Activated T-cell treated with anti-CD3 and anti-CD28 coated beads for 1 hour (primary cell): ENCODE measurements around the gene RGL4.
A peak's percentile ranks its signal among the peaks of the same experiment; 100 is the strongest.

Source experiments
- DNase-seq: peaks from one replicate; pipeline ENCODE4 v3.0.0-alpha.2; 2020; ENCODE audit warnings: low read depth

The RGL4 gene

DNA sequence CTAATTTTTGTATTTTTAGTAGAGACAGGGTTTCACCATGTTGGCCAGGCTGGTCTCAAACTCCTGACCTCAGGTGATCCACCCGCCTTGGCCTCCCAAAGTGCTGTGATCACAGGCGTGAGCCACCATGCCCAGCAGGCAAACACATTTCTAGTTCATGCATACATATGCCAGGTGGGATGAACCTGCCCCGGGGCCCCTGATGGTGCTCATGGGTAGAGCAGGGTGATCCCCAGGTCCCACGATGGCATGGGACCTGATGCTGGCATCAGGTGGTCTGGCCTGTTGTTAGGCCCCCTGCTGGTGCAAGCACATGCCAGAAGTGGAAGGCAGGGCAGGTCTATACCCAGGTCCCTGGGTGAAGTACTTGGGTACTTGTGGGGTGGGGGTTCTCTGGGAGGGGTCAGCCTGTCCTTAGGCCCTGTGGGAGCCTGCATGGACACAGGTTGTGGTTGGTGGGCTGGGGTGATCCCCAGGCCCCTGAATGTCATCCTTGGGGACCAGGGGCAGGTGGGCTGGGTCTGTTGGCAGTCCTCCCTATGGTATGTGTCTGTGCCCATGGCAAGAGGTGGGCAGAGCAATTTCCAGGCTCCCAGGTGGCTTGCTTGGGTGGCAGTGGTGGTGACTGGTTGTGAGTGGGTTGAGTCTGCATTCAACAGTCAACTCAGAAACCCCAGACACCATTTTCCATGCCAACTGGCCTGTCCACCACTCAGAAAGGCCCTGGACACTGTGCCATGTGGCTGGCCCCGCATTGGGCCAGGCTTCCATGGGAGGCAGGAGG, 9.6 kb upstream of the RGL4 start:
- no peak for DNase-seq

- DNase-seq: no peak
Observed at GRCh38 chr22:23682077-23682476, 8.7 kb upstream of the RGL4 start.

DNA sequence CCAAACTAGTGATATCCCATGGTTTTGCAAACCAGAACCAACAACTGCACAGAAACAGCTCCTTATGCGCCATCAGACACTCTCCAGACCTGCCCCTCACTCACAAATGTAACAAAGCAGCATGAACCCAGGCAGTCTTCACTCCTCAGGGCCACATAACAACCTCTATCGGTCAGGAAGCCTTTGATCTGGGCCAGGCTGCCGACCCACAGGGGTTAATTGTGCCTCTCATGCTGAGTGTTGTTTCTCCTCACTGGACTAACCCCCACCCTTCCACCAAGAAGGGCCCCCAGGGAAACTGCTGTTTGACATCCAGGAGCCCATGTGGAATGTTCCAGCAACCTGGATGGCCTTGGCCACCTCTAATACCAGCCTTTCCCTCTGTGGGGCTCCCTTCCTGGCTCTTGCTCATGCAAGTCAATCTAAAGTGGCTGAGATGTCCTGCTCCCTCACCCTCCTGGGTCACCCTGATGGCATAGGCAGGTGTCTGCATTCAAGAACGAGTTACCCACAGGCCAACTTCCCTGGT, 7.9 kb upstream of the RGL4 start:
- DNase-seq: no peak

DNA sequence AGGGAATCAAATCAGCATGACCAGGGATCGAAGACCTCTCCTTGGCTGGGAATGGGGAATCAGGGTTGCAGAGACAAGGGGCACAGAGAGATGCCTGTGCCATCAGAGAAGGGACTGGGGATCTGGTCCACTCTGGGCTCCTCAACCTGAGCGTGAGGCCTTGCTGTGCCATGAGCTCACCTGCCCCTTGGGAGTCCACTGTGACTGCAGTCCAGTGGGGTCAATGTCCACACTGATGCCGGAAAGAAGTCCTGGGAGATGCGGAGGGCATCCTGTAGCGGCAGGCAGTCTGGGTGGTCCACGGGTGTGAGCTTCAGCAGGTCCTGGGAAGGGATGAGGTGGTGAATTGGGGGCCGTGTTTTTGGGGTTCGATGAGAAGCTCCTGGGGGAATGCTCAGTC, 7.3 kb upstream of the RGL4 start:
- no peak for DNase-seq

DNA sequence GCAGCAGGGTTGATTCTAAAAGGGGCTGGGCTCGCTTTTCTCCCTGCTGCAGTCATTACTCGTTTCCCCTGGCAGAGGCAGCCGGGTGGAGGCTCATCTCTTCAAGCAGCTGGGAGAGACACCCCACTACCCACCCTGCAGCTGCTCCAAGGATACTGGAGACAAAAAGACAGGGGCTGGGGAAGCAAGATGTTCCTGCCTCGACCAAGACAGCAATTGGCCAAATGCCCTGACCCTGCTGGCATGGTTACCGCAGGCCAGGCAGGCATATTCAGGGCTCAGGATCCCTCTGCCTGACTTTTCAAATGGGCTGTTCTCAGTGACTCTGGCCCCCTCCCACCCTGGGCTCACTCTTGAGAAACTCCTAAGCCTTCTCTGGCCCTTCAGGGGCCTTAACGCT, 6.8 kb upstream of the RGL4 start:
- DNase-seq: no peak

- no peak for DNase-seq
Observed at GRCh38 chr22:23684561-23685031, 6.2 kb upstream of the RGL4 start.

DNA sequence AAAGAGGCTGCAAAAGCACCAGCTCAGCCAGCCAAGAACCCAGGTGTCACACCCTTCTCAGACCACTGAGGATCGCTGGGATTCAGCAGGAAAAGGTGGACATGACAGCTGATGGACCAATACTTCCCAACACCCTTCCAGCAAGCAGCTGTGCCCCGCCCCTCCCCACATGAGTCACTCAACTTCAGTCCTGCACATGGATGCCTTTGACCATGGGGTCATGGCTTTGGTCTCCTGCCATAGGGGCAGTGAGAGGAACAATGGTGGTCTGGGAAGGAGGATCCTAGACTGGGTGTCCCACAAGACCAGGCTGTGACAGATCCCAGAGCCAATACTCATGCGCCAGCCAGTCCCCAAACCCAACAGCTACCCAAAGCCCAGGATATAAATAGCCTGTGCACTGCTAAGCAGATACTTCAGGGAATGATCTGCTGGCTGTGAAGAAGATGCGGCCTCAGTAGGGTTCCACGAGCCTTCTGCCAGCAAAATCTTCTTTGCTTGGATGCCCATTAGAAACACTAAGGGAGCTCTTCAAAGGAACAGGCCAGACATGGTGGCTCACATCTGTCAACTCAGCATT, 5.5 kb upstream of the RGL4 start:
- DNase-seq: no peak

DNA sequence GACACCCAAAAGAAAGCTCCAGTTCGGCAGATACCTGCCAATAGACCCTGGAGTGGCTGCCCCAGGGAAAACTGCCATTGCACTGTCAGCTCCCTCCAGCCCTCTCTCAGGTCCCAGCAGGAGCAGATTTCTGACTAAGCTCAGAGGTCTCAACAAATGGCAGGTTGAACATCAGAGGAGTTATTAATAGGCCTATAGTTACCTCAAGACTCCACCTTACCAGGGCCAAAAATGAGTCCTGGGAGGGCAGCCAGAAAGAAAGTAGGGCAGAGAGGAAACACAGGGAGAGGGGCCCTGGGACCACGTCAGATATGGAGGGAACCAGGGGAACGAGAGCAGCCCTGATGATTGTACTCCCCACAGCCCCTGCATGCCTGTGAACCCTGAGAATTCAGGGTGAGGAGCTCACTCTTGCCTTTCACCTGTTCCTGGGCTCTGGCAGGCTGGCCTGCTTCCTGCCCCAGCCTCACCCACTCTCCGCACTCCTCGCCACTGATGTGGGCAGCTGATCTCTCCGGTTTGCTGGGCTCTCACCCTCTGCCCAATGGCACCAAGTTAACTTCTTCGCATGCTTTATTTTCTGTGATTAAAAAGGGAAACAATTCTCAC, 4.3 kb upstream of the RGL4 start:
- no peak for DNase-seq

DNA sequence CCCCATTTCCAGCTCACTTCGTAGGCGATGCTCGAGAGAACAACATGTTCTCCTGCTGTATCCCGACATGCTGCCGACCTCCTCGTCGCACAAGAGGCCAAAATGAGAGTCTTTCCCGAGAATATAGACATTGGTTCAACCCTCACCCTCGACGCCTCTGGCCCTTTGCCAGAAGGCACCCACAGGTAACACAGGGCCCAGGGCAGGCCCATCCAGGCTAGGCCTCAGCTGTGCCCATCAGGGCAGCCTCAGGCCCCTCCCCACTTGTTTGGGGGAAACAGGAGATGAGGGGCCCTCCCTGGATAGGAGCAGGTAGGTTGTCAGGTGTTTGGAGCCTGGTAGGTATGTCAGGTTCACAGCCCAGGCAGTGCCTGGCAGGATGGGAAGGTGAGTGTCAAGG, 2.7 kb upstream of the RGL4 start:
- DNase-seq: no peak

GRCh38 chr22:23688571-23688970, 2.2 kb upstream of the RGL4 start:
- DNase-seq: no peak

GRCh38 chr22:23689414-23689813, 1.4 kb upstream of the RGL4 start:
- no peak for DNase-seq

- no peak for DNase-seq
Observed at GRCh38 chr22:23691748-23692423, 1.1 kb downstream of the RGL4 start.

DNA sequence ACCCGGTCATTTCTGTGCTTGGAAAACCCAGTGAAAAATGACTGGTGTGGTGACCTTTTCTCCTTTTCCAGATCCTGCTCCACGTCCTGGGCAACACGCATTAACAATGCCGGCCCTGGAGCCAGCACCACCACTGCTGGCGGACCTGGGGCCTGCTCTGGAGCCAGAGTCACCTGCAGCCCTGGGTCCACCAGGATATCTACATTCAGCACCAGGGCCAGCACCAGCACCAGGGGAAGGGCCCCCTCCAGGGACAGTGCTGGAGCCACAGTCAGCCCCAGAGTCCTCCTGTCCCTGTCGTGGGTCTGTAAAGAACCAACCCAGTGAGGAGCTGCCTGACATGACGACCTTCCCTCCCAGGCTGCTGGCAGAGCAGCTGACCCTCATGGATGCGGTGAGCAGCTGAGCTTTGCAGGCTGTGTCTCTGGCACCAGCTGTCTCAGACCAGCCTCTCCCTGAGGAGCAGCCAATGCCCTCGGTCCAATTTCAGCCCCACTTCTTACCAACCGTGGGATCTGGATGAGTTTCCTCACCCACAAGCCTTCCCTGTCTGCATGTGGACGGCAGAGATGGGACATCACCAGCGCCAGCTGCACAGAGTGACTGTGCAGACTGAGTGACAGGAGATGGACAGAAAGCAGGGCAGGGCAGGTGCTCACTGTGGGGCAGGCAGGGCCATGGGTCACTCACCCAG, 1.9 kb downstream of the RGL4 start:
- DNase-seq: no peak

GRCh38 chr22:23693979-23694680, 3.3 kb downstream of the RGL4 start:
- DNase-seq: no peak

DNA sequence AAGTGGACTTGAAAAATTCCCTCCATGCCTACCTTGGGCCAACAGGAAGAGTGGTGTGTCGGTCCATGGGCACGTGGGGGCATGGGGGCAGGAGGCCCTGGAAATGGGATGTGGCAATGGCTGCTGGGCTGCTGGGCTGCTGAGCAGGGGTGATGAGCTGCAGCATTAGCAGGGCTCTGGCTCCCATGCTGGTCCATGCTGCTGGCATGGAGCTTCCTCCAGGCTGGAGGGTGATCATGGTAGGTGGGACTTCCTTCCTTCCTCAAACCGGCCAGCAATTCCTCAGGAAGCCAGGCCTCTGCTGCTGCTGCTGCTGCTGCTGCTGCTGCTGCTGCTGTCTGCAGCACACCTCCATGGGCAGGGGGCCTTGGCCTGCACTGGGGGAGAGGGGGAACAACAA, 4.3 kb downstream of the RGL4 start:
- DNase-seq: no peak

DNA sequence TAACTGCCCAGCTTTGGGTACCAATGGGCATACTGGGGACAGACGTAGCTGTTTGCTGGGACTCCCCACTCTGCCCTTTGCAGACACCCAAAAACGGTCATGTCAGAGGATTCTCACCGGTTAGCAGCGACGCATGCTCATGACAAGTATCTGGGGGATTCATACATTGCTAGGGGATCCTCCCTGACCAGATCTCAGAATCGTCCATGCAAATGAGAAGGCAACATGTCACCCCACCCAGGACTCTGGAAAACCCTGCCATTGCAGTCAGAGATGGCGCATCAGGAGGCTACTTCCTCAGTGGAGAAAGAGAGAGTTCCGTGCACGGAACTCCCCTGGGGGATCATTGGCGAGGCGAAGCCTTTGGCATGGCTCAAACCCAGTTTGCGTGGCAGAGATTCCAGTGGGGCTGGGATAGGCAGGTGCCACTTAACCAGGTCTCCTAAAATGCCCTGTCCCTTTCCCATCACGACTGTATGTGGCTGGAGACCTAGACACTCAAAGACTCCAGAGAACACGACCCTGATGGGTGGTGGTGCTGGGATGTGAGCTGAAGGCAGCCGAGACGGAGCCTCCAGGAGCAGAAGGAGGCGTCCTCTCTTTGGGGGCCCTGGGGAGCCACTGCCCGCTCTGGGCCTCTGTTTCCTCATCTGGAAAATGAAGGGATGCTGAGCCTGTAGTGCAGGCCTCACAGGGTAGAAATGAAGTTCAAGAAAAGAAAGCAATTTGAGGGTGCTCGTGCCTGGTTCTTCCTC, 4.9 kb downstream of the RGL4 start:
- no peak for DNase-seq

GRCh38 chr22:23696326-23696851, 5.6 kb downstream of the RGL4 start:
- DNase-seq: peak; percentile 62

DNA sequence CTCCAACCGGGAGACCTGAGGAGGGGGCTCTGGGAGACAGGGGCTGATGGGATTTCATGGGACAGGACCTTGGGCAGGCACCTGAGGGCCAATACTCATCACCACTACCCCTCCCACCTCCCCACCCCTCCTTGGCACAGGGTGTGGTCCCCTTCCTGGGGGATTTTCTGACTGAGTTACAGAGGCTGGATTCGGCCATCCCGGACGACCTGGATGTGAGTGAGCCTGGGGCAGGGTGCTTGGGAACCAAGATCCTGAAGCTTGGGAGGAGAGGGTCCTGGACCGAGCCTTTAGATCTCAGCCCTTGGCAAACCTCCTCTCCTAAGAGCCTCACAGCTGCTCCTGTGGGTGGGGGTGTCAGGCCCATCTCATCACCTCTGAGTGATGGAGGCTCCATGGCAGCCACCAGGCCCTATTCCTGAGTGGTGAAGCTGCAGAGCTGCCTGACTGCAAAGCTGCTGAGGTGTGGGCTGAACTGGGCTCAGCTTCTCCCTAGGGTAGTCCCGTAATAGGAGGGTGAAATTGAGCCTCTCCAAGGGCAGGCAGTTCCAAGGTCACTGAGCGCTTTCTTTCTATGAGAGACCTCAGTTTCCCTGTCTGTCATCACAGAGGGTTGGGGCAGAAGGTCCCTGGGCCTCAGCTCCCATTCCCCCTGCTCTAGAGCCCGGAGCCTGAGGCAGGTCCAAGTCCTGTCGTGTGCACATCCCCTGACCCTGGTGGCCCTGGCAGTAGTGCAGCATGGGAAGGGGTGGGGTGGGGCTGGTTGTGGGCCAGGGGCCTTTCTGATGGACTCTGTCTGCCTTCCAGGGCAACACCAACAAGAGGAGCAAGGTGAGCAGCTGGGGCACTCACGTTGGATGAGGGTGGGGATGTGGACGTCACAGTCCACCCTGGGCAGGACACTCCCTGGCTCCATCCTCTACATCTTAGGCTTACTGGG, 6.5 kb downstream of the RGL4 start:
- DNase-seq: no peak

GRCh38 chr22:23698094-23698493, 7.3 kb downstream of the RGL4 start:
- no peak for DNase-seq
